Stimulated activated CD4-positive, alpha-beta T cell treated with anti-CD3 and anti-CD28 coated beads, Interleukin-1b, Interleukin-23, amount 100 ng/mL, for 4 hours (primary cell): Measurements from ENCODE around the gene ESRRA.

Experiments
- DNase-seq, 2 donors: peaks; one replicate each; pipeline ENCODE4 v3.0.0-alpha.2; 2020; ENCODE audit warnings: low read depth in 2 of 2

The ESRRA gene

DNA sequence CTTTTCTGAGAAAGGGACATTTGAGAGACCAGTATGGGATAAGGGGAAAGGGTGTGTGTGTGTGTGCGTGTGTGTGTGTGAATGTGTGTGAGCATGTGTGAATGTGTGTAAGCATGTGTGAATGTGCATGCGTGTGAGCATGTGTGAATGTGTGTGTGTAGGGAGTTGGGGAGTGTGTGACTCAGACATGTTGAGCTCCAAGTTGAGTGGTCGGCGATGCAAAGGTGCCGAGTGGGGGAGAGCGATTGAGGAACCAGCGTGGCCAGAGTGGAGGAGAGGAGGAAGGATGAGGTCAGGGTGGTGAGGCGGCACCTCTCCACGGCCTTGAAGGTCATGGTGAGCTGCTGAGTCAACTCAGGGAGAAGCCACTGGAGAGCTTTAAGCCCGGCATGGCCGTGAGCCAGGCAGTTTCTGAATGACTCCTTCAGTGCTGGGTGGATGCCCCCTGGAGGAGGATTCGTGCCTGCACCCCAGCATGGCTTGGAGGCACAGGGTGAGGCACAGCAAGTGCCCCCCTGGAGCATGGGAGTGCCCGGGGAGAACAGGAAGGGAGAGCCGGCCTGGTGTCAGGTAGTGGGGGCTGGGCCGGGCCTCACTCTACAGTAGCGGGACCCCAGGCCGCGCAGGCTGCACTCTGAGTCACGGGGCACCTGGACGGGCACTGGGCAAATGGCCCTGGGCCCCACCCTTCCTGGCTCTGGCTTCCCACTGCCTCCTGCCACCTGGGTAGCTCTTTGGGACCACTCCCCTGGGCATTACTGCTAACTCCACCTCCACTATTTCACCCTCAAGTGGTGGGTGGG lies 26.4 kb downstream of the ESRRA start:
- peak; percentile 47 to 51 for DNase-seq

DNA sequence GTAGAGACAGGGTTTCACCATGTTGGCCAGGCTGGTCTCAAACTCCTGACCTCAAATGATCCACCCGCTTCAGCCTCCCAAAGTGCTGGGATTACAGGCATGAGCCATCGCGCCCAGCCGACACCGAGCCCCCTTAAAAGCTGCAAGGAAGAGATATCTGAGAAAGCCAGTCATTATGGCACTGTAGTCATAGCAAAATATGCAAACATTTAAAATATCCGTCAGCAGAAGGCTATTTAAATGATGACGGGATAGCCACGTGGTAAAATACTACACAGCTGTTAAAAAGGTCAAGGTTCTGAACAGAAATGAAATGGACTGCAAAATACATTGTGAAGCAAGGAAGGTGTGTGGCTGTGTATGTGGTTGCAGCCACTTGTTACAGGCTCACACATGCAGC lies 28.2 kb downstream of the ESRRA start:
- DNase-seq, result no peak

DNA sequence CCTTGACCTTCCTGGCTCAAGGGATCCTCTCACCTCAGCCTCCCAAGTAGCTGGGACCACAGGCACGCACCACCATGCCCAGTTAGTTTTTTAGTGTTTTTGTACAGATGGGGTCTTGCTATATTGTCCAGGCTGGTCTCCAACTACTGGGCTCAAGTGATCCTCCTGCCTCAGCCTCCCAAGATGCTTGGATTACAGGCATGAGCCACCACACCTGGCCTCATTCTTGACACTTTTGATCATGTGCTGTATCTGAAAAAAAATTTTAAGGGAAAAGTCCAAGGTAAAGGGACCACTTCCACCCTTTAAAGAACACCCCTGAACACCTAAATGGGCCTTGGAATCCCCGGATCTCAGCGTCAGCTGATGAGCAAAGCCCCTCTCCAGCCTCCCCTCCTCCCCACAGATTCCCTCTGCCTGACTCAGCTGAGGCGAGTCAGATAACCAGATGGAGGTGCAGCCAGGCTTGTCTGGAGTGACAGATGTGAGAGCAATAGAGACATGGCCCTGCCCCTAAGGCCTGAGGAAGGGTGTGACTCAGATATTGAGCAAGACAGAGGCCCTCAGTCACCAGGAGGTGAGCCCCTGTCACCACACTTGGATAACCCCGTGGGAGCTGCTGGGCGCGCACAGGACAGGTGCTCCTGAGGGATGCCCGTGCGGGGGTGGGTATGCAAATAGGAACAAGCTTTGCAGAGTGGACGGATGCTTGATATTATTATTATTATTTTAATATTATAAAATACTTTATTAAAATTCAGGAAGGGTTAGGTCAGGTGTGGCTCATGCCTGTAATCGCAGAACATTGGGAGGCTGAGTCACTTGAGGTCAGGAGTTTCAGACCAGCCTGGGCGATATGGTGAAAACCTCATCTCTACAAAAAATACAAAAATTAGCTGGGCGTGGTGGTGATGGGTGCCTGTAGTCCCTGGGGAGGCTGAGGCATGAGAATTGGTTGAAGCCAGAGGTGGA lies 29.7 kb downstream of the ESRRA start:
- DNase-seq, result no peak

DNA sequence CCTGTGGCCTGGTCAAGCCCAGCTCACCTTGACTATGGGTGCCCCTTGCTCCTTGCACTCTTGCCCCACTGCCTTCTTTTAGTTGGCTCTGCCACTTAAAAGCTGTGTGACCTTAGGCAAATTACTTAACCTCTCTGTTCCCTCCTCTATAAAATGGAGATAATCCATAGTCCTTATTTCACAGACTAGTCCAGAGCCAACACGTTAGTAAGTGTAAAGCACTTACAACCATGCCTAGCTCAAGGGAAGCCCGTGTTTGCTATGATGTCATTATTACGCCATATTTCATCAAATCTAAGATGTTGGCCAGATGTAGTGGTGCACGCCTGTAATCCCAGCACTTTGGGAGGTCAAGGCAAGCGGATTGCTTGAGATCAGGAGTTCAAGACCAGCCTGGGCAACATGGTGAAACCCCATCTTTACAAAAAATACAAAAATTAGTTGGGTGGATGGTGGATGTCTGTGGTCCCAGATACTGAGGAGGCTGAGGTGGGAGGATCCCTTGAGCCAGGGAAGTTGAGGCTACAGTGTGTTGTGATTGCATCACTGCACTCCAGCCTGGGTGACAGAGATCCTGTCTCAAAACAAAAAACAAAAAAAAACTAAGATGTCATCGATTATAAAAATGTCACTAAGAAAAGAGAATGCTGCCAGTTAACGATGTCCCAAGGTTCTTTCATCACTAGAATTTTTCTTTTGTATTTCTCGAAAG lies 32.4 kb downstream of the ESRRA start:
- DNase-seq, result no peak

DNA sequence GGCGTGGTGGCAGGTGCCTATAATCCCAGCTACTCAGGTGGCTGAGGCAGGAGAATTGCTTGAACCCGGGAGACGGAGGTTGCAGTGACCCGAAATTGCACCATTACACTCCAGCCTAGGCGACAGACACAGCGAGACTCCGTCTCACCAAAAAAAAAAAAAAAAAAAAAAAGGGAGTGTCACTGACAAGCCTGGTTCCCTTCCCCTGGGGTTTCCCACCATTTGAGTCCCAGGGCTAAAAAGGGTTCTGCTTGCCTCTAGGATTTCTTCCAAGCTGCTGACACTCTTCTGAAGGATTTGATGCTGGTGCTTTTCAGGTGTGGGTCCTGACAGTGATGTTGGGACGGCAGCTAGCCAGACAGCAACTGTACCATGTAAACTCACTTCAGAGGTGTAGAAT lies 33.4 kb downstream of the ESRRA start:
- no peak for DNase-seq

DNA sequence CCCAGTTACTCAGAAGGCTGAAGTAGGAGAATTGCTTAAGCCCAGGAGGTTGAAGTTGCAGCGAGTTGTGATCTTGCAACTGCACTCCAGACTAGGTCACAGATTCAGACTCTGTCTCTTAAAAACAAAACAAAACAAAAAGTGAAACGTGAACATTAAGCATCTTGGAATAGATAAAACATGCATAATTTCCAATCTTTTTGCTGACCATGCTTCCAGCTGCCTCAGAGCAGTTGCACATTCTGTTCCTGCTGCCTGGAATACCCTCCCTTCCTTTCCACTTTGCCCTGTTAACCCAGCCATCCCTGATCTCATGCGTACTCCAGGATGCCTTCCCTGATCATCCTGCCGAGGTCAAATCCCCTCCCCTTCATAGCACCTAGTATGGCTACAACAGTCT lies 34.0 kb downstream of the ESRRA start:
- DNase-seq, result no peak

DNA sequence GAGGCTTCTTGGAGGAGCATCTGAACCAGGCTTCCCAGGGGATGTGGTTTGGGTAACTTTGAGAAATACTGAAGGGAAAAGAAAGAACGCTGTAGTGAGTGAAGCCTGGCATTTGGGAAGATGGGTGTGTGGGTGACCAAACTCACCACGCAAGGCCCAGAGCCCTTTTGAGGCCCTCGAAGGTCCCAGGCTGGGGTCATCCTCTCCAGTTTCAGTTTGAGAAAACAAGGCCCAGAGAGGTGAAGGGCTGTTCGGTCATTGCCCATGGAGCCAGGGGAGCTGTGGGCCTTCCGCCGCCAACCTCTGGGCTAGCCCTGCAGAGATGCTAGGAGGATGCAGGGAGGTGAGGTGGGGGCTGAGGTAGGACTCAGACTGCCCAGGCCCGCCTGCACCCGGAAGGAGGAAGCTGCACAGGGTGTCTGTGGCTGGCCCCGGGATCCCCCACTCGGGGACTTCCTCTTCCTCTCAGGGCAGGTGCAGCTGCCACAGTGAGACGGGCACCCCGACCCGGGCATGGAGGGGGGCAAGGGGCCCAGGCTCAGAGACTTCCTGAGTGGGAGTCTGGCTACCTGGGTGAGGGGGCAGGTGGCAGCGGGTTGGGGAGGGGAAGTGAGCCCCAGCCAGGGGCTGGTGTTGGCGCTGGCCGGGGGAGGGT lies 34.6 kb downstream of the ESRRA start, which contains the start of gene CCDC88B:
Gene CCDC88B (plus strand): TSS at position 451 of the 655 bp plus-strand sequence. CDS start 63 bp downstream, at position 514.
- DNase-seq, result peak; percentile 64

DNA sequence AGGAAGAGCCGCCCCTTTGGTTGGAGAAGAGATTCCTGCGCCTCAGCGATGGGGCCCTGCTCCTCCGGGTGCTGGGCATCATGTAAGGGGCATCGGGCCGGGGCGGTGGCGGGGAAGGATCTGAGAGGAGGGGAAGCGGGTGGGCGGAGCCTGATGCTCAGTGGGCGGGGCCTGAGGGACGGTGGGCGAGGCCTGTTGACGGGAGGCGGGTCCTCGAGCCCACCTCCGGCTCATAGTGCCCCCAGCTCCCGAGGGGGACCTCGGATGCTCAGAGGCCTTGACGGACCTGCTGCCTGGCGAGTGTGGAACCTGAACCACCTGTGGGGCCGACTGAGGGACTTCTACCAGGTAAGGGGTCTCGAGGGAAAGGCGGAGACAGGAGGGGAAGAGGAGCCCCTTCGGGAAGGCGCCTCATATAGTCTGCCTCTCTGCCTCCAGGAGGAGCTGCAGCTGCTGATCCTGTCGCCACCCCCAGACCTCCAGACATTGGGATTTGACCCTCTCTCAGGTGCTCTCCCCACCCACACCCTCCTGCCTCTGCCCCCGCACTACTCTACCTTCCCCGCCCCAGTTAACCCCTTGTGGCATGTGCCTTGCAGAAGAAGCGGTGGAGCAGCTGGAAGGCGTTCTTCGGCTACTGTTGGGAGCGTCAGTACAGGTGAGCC lies 35.5 kb downstream of the ESRRA start:
- peak; percentile 68 to 77 for DNase-seq

DNA sequence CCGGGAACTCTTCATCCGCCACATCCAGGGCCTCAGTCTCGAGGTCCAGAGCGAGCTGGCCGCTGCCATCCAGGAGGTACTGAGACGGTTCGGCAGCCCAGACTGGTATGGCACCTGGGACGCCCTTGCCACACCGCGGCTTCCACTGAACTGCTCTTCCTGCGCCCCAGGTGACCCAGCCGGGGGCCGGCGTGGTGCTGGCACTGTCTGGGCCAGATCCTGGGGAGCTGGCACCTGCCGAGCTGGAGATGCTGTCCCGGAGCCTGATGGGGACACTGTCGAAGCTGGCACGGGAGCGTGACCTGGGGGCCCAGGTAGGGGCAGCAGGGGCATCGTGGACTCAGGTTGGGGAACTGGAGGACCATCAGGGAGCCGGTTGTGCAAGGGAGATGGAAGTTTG lies 36.1 kb downstream of the ESRRA start:
- no peak for DNase-seq

DNA sequence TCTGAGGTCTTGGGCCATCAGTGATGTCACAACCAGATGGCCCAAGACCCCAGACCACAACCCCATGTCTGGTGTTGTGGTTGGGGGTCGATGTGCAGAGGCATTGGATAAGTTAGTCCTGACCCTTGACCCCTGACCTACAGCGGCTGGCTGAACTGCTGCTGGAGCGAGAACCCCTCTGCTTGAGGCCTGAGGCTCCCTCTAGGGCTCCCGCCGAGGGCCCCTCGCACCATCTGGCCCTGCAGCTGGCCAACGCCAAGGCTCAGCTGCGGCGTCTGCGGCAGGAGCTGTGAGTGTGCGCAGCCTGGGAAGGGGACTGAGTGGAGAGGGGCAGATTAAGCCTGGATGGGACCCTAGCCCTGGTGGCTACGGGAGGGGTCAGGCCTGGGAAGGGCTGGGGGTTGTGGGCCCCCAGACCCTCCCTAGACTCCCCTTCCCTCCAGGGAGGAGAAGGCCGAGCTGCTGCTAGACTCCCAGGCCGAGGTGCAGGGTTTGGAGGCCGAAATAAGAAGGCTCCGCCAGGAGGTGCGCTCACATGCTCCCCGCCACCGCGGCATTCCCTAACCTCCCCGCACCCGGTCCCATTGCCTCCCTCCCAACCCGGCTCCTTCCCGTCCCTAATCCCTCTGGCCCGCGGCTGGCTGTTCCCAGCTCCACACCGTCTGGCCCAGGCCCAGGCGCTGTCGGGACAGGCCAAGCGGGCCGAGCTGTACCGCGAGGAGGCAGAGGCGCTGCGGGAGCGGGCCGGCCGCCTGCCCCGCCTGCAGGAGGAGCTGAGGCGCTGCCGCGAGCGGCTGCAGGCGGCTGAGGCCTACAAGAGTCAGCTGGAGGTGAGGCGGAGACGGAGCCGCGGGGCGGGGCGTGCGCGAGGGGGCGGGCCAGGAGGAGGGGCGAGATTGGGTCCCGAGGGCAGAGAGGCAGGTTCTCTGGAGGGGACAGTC lies 36.8 kb downstream of the ESRRA start:
- peak; percentile 88 to 89 for DNase-seq

DNA sequence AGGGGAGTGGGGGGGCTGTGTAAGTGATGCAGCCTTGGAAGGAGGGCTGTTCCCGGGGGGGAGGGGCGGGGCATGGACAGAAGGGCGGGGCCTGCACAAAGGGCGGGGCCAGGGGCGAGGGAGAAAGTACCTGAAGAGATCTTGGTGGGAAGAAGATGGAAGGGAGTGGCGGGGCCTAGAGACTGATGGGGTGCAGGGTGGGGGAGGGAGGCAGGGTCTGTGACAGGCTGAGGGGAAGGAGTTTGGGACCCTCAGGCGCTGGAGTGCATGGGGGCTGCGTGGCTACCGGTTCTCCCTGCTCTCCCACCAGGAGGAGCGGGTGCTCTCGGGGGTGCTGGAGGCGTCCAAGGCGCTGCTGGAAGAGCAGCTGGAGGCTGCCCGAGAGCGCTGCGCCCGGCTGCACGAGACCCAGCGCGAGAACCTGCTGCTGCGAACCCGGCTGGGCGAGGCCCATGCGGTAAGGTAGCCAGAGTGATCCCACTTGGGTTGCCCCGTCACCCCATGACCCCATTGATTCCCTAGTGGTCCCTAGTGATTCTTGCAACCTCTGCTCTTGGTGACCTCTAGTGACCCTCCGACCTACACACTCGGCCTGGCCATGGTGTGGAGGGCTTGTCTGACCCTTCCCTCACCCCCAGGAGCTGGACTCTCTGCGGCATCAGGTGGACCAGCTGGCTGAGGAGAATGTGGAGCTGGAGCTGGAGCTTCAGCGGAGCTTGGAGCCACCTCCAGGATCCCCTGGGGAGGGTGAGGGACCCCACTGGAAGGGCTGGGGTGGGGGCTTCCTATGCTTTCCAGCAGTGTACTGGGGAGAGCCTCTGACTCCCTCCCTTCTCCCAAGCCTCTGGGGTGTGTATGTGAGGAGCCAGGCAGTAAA lies 37.8 kb downstream of the ESRRA start:
- no peak for DNase-seq

DNA sequence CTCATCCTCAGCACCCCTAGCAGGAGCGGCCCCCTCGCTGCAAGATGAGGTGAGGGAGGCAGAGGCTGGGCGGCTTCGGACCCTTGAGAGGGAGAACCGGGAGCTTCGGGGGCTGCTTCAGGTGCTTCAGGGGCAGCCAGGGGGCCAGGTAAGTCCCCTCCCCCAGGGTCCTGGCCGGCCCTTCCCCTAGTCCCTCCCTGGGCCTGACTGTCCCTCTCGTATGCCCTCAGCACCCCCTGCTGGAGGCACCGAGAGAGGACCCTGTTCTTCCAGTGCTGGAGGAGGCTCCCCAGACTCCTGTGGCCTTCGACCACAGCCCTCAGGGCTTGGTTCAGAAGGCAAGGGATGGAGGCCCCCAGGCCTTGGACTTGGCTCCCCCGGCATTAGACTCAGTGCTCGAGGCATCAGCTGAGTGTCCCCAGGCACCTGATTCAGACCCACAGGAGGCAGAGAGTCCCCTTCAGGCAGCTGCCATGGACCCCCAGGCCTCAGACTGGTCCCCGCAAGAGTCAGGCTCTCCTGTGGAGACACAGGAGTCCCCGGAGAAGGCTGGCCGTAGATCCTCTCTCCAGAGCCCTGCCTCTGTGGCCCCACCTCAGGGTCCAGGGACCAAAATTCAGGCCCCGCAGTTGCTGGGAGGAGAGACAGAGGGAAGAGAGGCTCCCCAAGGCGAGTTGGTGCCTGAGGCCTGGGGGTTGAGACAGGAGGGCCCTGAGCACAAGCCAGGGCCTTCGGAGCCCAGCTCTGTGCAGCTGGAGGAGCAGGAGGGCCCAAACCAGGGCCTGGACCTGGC lies 38.6 kb downstream of the ESRRA start:
- DNase-seq, result no peak

DNA sequence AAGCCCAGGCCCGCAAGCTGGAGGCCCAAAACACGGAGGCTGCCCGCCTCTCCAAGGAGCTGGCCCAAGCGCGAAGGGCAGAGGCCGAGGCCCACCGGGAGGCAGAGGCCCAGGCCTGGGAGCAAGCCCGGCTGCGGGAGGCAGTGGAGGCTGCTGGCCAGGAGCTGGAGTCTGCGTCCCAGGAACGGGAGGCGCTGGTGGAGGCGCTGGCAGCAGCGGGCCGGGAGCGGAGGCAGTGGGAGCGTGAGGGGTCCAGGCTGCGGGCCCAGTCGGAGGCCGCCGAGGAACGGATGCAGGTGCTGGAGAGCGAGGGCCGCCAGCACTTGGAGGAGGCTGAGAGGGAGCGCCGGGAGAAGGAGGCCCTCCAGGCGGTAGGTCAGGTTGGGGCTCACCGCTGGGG lies 39.5 kb downstream of the ESRRA start:
- DNase-seq, result no peak

DNA sequence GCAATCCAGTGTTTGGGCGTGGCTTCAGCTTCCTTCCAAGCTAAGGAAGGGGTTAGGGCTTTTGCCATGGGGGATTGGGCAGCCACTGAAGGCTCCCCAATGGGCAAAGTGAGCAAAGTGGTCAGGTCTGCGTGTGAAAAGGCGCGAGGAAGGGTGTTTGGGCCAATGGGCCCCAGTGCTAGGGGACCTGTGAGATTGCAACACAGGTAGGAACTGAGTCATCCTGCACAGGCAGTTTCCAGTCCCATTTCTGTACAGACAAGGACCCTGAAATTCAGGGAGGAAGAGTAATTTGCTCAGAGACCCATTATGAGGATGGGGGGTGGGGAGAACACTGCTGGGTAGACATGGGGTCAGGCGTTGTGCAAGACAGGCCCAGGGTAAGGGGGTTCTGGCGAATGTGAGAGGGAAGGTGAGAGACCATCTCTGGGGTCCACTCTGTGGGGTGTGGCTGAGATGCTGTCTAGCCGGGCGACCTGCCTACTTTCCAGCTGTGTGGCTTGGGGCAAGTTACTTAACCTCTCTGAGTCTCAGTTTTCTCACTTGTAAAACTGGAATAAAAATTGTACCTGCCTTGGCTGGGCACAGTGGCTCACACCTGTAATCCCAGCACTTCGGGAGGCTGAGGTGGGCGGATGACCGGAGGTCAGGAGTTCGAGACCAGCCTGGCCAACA lies 42.0 kb downstream of the ESRRA start:
- DNase-seq, result no peak

DNA sequence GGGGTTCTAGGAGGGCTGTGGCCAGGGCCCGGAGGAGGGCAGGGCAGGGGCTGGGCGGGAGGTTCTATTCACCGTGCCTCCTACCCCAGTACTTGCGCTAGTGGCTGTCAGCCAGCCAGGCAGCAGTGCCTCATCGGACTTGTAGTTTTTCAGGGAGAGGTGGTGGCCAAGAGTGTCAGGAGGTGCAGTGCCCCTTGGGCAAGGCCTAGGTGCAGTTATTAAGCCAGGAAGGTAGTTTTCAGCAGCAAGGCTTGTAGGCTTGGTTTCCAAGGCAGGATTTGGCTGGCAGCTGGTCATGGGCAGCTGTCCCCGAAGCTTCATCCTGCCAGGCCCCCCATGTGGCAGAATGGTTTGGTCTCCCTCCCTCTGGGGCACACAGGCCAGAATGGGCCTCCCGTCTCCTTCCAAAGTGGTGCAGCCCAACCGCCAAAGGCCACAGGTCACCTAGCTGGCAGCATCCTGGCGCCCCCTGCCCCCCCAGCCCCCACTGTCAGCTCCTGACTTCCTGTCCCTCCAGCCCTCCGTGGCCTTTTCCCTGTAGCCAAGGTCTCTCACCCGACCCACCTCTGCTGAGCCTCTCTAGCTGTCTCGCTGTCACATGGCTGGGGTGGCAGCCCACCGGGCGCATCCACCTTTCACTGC lies 43.2 kb downstream of the ESRRA start:
- DNase-seq, result no peak

DNA sequence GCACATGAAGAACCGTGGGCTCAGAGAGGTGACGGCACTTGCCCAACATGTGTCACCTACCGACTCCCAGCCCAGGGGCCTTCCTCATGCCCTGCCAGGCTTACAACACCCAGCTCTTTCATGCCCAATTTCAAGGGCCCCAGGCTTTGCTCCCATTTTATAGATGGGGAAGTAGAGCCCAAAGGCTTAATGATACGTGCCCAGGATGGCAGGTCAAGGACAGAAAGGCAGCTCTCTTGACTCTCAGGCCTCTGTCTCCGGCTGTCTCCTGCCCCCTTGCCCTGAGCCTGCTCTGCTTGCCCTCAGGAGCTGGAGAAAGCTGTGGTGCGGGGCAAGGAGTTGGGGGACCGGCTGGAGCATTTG lies 43.7 kb downstream of the ESRRA start:
- no peak for DNase-seq

DNA sequence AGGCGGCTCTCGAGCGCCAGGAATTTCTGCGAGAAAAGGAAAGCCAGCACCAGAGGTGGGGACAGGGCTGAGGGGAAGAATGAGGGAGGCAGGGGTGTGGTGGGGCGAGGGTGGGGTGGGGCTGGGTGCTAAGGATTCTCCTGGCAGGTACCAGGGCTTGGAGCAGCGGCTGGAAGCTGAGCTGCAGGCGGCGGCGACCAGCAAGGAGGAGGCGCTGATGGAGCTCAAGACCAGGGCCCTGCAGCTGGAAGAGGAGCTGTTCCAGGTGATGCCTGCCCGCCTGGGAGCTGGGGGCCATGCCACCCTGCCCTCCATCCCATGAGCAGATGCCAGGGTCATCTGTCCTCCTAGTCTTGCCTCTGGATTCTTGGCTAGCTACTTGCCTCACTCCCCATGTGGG lies 44.1 kb downstream of the ESRRA start:
- no peak for DNase-seq
